ENCODE data around the gene JADE2. TPM values are rescaled to one million over a fixed set of nuclear protein-coding genes. Genes with fewer than 3 reads are reported as not detected.
"Not testable (repeated sequence)": the region's sequence is repeated elsewhere in the genome, so short reads cannot be mapped to it uniquely, and the experiment has no call there.

The JADE2 gene
- total RNA-seq, 1 donor from 2014 or later, result 21.6 TPM

GRCh38 chr5:134547999-134548658, 22.7 kb downstream of the JADE2 start:
- no peak for TF ChIP-seq CTCF (conservative IDR thresholded peaks at IDR 0.05; ENCODE audit: low read depth, low read length)
- DNase-seq (ENCODE audit: low read depth), result no peak
- no peak overlapping the region for H3K4me3 ChIP-seq (ENCODE audit: low read depth, low read length)

GRCh38 chr5:134549714-134550113, 24.2 kb downstream of the JADE2 start:
- no peak for DNase-seq (ENCODE audit: low read depth)
- no peak overlapping the region for H3K4me3 ChIP-seq (ENCODE audit: low read depth, low read length)
- no peak for TF ChIP-seq CTCF (conservative IDR thresholded peaks at IDR 0.05; ENCODE audit: low read depth, low read length)

- TF ChIP-seq CTCF (conservative IDR thresholded peaks at IDR 0.05; ENCODE audit: low read depth, low read length), result no peak
- DNase-seq (ENCODE audit: low read depth), result no peak
- H3K4me3 ChIP-seq (ENCODE audit: low read depth, low read length), result no peak overlapping the region
Observed at GRCh38 chr5:134550271-134551214, 25.1 kb downstream of the JADE2 start.

GRCh38 chr5:134551901-134552300, 26.4 kb downstream of the JADE2 start:
- H3K4me3 ChIP-seq (ENCODE audit: low read depth, low read length), result no peak overlapping the region
- no peak for DNase-seq (ENCODE audit: low read depth)
- TF ChIP-seq CTCF (conservative IDR thresholded peaks at IDR 0.05; ENCODE audit: low read depth, low read length), result no peak

- no peak overlapping the region for H3K4me3 ChIP-seq (ENCODE audit: low read depth, low read length)
- TF ChIP-seq CTCF (conservative IDR thresholded peaks at IDR 0.05; ENCODE audit: low read depth, low read length), result no peak
- no peak for DNase-seq (ENCODE audit: low read depth)
Observed at GRCh38 chr5:134552301-134552700, 26.8 kb downstream of the JADE2 start.

GRCh38 chr5:134552716-134553115, 27.2 kb downstream of the JADE2 start:
- not testable (repeated sequence) for DNase-seq (ENCODE audit: low read depth); H3K4me3 ChIP-seq (ENCODE audit: low read depth, low read length)

GRCh38 chr5:134553821-134554267, 28.4 kb downstream of the JADE2 start:
- no peak for TF ChIP-seq CTCF (conservative IDR thresholded peaks at IDR 0.05; ENCODE audit: low read depth, low read length)
- no peak overlapping the region for H3K4me3 ChIP-seq (ENCODE audit: low read depth, low read length)
- DNase-seq (ENCODE audit: low read depth), result no peak
